Testis (tissue), 2 donors: Measurements from ENCODE around the gene ITPKC.

ENCODE experiments used
- POLR2A ChIP-seq: fragments of 450-650 bp; IDR thresholded peaks from one replicate; pipeline ENCODE4 v1.6.1; 2017; ENCODE audit warnings: antibody characterized with exemption, mild to moderate bottlenecking, moderate library complexity
- TF ChIP-seq, protein P1 (sequence below), 3 experiments: fragments of 450-650 bp in 2 of 3; fragments of 200-600 bp in 1 of 3; sonication (generic) in 1 of 3; IDR thresholded peaks; one replicate each; pipeline ENCODE4 v1.5.1; 2016 to 2019; ENCODE audit warnings: antibody characterized with exemption in 3 of 3, mild to moderate bottlenecking in 2 of 3, moderate library complexity in 1 of 3

GRCh38 chr19:40778706-40779284, 61.9 kb downstream of the ITPKC start:
- TF ChIP-seq, protein P1, sequence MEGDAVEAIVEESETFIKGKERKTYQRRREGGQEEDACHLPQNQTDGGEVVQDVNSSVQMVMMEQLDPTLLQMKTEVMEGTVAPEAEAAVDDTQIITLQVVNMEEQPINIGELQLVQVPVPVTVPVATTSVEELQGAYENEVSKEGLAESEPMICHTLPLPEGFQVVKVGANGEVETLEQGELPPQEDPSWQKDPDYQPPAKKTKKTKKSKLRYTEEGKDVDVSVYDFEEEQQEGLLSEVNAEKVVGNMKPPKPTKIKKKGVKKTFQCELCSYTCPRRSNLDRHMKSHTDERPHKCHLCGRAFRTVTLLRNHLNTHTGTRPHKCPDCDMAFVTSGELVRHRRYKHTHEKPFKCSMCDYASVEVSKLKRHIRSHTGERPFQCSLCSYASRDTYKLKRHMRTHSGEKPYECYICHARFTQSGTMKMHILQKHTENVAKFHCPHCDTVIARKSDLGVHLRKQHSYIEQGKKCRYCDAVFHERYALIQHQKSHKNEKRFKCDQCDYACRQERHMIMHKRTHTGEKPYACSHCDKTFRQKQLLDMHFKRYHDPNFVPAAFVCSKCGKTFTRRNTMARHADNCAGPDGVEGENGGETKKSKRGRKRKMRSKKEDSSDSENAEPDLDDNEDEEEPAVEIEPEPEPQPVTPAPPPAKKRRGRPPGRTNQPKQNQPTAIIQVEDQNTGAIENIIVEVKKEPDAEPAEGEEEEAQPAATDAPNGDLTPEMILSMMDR (IDR thresholded peaks at IDR 0.05) = no peak
- no peak for TF ChIP-seq POLR2A
